CD4-positive, alpha-beta T cell (primary cell): ENCODE results near the gene MRPS18A. TPM values are rescaled to one million over a fixed set of nuclear protein-coding genes. Genes with fewer than 3 reads are reported as not detected.

Experiments used
- ATAC-seq: fragments of 200-7000 bp; cut with Tn5 transposase; one replicate; pipeline ENCODE4 v1.10.0; 2022; ENCODE audit warnings: mild to moderate bottlenecking; ENCODE audit not compliant: poor library complexity
- CTCF ChIA-PET: fragments of 350-600 bp; sonication (Branson Sonifier 250); formaldehyde crosslinking; loops from one replicate; lab custom pipeline; 2021; ENCODE audit warnings: antibody characterized with exemption, inconsistent platforms; lab: Charles Lee
- POLR2A ChIA-PET: fragments of 350-600 bp; sonication (Branson Sonifier 250); formaldehyde crosslinking; loops from one replicate; lab custom pipeline; 2021; ENCODE audit warnings: antibody characterized with exemption, inconsistent platforms; lab: Charles Lee
- DNase-seq, 14 experiments: peaks; one replicate each; pipeline ENCODE4 v3.0.0-alpha.2; 2013 to 2020; ENCODE audit warnings: mixed read lengths in 2 of 14
- H3K27ac ChIP-seq, 2 donors: one replicate each; pipeline versions ENCODE4 v1.5.1 to v1.7.0; 2013; ENCODE audit warnings: low read length in 2 of 2, low read depth in 1 of 2, mild to moderate bottlenecking in 1 of 2
- H3K27me3 ChIP-seq, 2 experiments: 1 replicate in 1 of 2; 2 replicates in 1 of 2; pipeline versions ENCODE4 v1.6.1 to v1.7.0; 2013; ENCODE audit warnings: low read length in 2 of 2, control low read depth in 1 of 2, mild to moderate bottlenecking in 1 of 2, moderate library complexity in 1 of 2; ENCODE audit not compliant: insufficient read depth in 2 of 2, control insufficient read depth in 1 of 2
- H3K36me3 ChIP-seq: one replicate; pipeline ENCODE4 v1.6.1; 2013; ENCODE audit warnings: low read length, control low read depth; ENCODE audit not compliant: insufficient read depth
- H3K4me1 ChIP-seq: one replicate; pipeline ENCODE4 v1.6.1; 2013; ENCODE audit warnings: low read length, control low read depth; ENCODE audit not compliant: insufficient read depth
- H3K4me3 ChIP-seq: one replicate; pipeline ENCODE4 v1.5.1; 2013; ENCODE audit warnings: mild to moderate bottlenecking, low read length, moderate library complexity
- H3K9me3 ChIP-seq, 2 experiments: 1 replicate in 1 of 2; 2 replicates in 1 of 2; pipeline versions ENCODE4 v1.6.1 to v1.7.0; 2013; ENCODE audit warnings: low read length in 2 of 2, mild to moderate bottlenecking in 2 of 2, control low read depth in 1 of 2, moderate library complexity in 1 of 2; ENCODE audit not compliant: control insufficient read depth in 1 of 2, insufficient read depth in 1 of 2
- H3K27ac Mint-ChIP-seq: one replicate; pipeline ENCODE4 v1.8.0; 2020; ENCODE audit warnings: mixed read lengths
- H3K27me3 Mint-ChIP-seq: one replicate; pipeline ENCODE4 v1.8.0; 2021; ENCODE audit warnings: mixed read lengths
- H3K36me3 Mint-ChIP-seq: one replicate; pipeline ENCODE4 v1.8.0; 2021; ENCODE audit warnings: low read depth, mixed read lengths
- H3K4me1 Mint-ChIP-seq: one replicate; pipeline ENCODE4 v1.8.0; 2021; ENCODE audit warnings: low read depth, mixed read lengths
- H3K4me3 Mint-ChIP-seq: one replicate; pipeline ENCODE4 v1.8.0; 2020; ENCODE audit warnings: mild to moderate bottlenecking, mixed read lengths
- H3K9me3 Mint-ChIP-seq: one replicate; pipeline ENCODE4 v1.8.0; 2020; ENCODE audit warnings: mixed read lengths
- CTCF ChIP-seq: fragments of 200-600 bp; IDR thresholded peaks from one replicate; pipeline ENCODE4 v1.8.0; 2022; ENCODE audit warnings: antibody characterized with exemption, mild to moderate bottlenecking
- intact Hi-C, 2 experiments: fragments of 100-400 bp; cut with DNase I in 1 of 2; cut with micrococcal nuclease in 1 of 2; formaldehyde crosslinking; loops; one replicate each; pipeline versions ENCODE4 v1.15.1 to v1.9.0; 2023 to 2025; cut with DNase I, micrococcal nuclease
- total RNA-seq, 174 experiments: library from RNA in 2 of 174; stranded (reverse) in 2 of 174; gene quantifications; one replicate each; pipeline ENCODE4 v1.2.3 and lab custom pipeline; 2021 to 2026

The MRPS18A gene
- total RNA-seq, 2 experiments from 2014 or later = 26.1 to 27.7 TPM

GRCh38 chr6:43647613-43648012 lies 40.0 kb downstream of the MRPS18A start:
- H3K36me3 Mint-ChIP-seq = peaks cover 6% of the 10 kb centered on the region

GRCh38 chr6:43645613-43645964 lies 42.0 kb downstream of the MRPS18A start:
- Histone ChIP-seq H3K27ac (no peak overlapping the region), H3K27me3 (no peaks in the 10 kb centered on the region), H3K9me3 (no peaks in the 10 kb centered on the region), H3K4me3 (peak overlapping the region; percentile 55), H3K4me1 (peaks cover 15% of the 10 kb centered on the region), H3K36me3 (peaks cover 16% of the 10 kb centered on the region)
- Mint-ChIP-seq H3K27ac (peak overlapping the region; percentile 67), H3K36me3 (peaks cover 22% of the 10 kb centered on the region), H3K4me1 (peaks cover 35% of the 10 kb centered on the region), H3K9me3 (no peaks in the 10 kb centered on the region), H3K4me3 (peak overlapping the region; percentile 86), H3K27me3 (no peaks in the 10 kb centered on the region)
- no peak for ATAC-seq
- intact Hi-C loops = no loop called here
- DNase-seq = no peak
- ChIA-PET POLR2A (interaction anchor here (1.1 to 1.8 kb wide), 3 partner anchors 10 to 22 kb away, joined by 3 to 19 read pairs (median 10); partner anchors contain the start of genes GTPBP2 and MAD2L1BP), CTCF (interaction anchor here (0.6 kb wide), 1 partner anchor 1584 kb away, joined by 3 read pairs; no protein-coding TSS in a partner anchor)
- TF ChIP-seq CTCF = no peak

More at GRCh38 chr6:43647613-43648012, 40.0 kb downstream of the MRPS18A start:
- TF ChIP-seq CTCF = no peak
- DNase-seq (no peak), ATAC-seq (no peak)
- H3K4me3 Mint-ChIP-seq = no peak overlapping the region
- Histone ChIP-seq H3K9me3 (no peaks in the 10 kb centered on the region), H3K4me1 (peaks cover 11% of the 10 kb centered on the region), H3K27me3 (no peaks in the 10 kb centered on the region), H3K36me3 (peaks cover under 1% of the 10 kb centered on the region), H3K4me3 (no peak overlapping the region), H3K27ac (no peak overlapping the region)
- POLR2A ChIA-PET = interaction anchor here (0.8 kb wide), 1 partner anchor 11 kb away, joined by 4 read pairs; no protein-coding TSS in a partner anchor
- H3K27ac Mint-ChIP-seq = no peak overlapping the region
- CTCF ChIA-PET = interaction anchor here (2.1 kb wide), 1 partner anchor 19 kb away, joined by 6 read pairs; no protein-coding TSS in a partner anchor
- no peaks in the 10 kb centered on the region for H3K9me3 Mint-ChIP-seq
- H3K4me1 Mint-ChIP-seq = peaks cover 24% of the 10 kb centered on the region
- intact Hi-C loops = no loop called here
- no peaks in the 10 kb centered on the region for H3K27me3 Mint-ChIP-seq

- H3K4me3 ChIP-seq = peak within 1 kb of the TSS; percentile 55
- TF ChIP-seq CTCF = no peak
- peak; percentile 29 to 81 (median 53) for DNase-seq
- Mint-ChIP-seq H3K4me1 (peaks cover 40% of the 10 kb centered on the region), H3K36me3 (peaks cover 27% of the 10 kb centered on the region), H3K4me3 (peak within 1 kb of the TSS; percentile 86), H3K9me3 (no peaks in the 10 kb centered on the region), H3K27me3 (no peaks in the 10 kb centered on the region), H3K27ac (peak within 1 kb of the TSS; percentile 67)
- ATAC-seq = peak; percentile 86
- H3K9me3 ChIP-seq = no peaks in the 10 kb centered on the region
- H3K27ac ChIP-seq = no peak within 1 kb of the TSS
- H3K4me1 ChIP-seq = peaks cover 15% of the 10 kb centered on the region
- ChIA-PET CTCF (interaction anchor here (1.3 kb wide), 1 partner anchor 22 kb away, joined by 6 read pairs; no protein-coding TSS in a partner anchor), POLR2A (interaction anchor here (1.1 to 1.8 kb wide), 3 partner anchors 9 to 21 kb away, joined by 3 to 19 read pairs (median 10); partner anchors contain the start of genes GTPBP2 and MAD2L1BP)
- H3K27me3 ChIP-seq = no peaks in the 10 kb centered on the region
- peaks cover 21% of the 10 kb centered on the region for H3K36me3 ChIP-seq
- intact Hi-C loops = no loop called here
Observed at GRCh38 chr6:43644940-43645612, 42.5 kb downstream of the MRPS18A start, which contains the start of gene RSPH9. RSPH9 (plus strand) TSS chr6:43645036; CDS start chr6:43645099, 63 bp downstream.
